Left renal cortex interstitium (tissue), 4 donors: ENCODE measurements around the gene CIB2. TPM values are rescaled to one million over a fixed set of nuclear protein-coding genes. Genes with fewer than 3 reads are reported as not detected.

Experiments
- DNase-seq, 4 donors: peaks; one replicate each; pipeline ENCODE4 v3.0.0-alpha.2; 2013; ENCODE audit warnings: low read depth in 4 of 4, low spot score in 2 of 4, missing footprints in 1 of 4
- polyA plus RNA-seq, 4 donors: library from polyadenylated mRNA; unstranded; fragments of 120-200 nt; gene quantifications; one replicate each; pipeline ENCODE4 v1.2.1, GENCODE V29; 2013; ENCODE audit not compliant: insufficient read length in 4 of 4

Gene CIB2
- polyA plus RNA-seq, 4 donors: 29.6 to 34.2 (median 31.5) TPM

DNA sequence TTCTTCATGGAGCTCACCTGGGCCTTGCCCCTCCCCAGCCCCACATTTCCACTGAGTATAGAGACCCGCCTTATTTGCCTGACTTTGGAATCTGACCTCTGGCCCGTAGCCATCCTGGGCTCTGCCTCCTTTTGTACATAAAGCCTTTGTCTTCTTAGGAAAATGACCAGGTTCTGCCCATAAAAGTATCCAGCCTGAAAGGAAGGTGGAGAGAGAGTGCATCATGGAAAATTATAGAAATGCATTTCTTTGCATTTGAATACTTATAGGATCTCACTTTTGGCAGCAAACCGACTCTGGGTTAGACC lies 42.5 kb downstream of the CIB2 start:
- DNase-seq: no peak

DNA sequence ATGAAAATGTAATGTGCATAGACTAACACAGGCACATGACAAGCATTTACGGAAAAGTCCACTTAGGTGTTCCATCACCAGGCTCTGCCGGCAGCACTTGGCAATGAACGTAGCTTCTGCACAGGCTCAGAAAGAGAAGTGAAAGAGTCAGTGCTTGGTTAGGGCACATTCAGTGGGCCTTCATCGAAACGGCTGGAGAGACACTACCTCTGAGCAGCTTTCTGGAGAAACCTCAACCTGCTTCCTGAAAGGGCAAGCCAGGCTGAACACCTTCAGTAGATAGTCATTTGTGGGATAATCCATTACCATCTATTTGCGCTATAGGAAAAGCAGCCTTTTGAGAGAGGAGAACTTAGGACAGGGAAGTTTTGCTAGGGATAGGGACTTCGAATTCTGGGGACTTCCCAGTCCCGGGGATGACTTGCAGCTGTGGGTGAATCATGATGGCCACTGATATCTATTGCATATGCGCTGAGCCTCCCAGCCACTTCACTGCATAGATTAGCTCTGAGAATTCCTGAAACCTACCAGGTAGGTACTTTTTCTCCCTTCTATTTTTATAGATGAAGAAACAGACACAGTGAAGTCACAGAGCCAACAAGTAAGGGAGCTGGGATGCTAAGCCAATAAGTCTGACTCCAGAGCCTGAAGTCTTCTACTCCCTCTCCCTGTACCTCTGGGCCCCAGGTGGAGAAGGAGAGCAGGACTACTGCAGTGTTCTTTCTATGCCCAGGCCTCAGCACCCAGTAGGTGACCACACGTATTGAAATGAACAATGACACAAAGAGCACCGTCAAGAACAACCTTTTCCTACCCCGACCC lies 43.1 kb downstream of the CIB2 start:
- DNase-seq: no peak

DNA sequence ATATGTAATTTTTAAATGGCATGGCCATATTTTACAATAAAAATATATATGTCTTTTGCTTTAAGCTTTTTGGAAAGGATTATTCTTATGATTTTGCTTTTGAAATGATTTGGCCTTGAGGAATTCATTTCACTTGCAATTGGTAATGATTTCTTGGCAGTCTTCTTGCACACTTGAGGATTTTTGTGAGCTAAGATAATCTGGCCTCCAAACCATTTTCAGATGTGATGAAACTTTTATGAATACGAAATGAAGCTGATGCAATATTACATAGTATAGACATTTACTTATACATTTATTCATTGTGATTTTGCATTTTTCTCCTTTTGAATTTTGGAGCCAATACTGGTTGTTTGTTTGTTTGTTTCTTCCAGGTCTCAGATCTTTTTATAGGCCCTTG lies 45.3 kb downstream of the CIB2 start:
- no peak for DNase-seq

DNA sequence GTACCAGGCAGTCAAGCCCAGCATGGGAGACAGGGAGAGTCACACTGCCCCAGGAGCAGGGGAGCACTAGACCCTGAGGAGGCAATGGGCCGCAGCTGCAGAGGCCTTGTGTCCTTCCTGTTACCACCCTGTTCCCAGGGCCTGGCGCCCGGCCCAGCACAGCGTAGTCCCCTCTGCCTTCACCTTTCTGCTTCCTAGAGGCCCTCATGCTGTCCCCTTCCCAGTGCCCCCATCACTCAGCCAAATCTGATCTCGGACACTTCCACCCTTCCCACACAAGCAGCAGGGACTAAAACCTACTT lies 46.8 kb downstream of the CIB2 start:
- DNase-seq: no peak

DNA sequence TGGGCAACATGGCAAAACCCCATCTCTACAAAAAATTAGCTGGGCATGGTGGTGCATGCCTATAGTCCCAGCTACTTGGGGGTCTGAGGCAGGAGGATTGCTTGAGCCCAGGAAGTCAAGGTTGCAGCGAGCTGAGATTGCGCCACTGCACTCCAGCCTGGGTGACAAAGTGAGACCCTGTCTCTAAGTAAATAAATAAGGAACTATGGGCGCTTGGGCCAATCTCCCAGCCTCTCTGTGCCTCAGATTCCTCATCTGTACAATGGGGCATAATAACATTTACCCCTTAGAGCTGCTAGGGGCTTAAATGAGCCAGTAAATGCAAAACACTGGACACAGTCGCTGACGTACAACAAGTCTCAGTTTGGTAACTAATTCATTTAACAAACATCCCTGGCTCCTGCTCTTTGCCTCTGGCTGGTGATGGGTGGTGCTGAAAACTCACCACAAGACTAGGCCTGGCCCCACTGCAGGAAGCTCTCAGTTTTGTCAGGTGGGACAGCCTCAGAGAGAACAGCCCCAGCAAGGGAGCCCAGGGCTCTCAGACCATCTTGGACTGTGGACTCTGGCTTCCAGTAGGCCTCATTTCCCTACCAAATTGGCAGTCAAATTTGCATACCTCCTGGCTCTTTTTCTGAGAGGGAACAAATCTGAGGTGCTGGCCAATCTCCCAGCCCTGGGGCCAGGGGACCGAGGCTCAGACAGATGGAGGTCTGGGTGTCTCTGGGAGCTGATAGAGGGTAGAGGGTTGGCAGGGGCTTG lies 47.4 kb downstream of the CIB2 start:
- no peak for DNase-seq

DNA sequence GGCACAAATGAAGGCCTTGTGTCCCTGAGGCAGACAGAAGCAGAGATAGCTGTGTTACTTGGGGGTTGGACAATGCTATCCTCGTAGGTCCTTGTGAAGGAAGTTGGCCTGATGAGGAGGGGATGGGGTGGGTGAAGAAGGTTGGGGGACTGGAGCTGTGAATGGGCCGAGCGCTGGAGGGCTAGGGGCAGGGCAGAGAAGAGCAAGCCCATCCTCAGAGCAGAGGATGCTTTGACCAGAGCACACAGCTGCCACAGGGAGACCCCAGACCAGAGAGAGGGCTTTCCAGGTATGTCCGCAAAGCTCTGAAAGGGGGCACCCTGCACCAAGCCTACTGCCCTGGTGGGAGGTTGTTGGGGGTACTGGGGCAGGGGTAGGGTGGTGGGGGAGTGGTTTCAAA lies 48.1 kb downstream of the CIB2 start:
- no peak for DNase-seq

DNA sequence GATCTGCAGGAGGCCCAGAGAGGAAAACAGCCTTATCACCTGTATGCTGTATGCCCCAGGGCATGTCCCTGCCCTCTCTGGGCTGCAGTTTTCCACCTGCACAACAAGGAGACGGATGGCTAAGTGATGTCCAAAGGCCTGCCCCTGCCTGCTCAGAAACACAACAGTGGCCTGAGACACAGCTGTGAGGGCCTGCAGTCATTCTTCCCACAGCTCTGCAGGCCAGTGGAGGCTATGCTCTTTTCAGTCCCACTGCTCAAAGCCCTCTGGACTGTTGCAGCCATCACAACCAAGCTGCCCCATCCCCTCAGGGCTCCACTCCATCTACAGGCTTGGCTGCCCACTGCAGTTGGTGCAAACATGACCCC lies 48.5 kb downstream of the CIB2 start:
- DNase-seq: no peak

DNA sequence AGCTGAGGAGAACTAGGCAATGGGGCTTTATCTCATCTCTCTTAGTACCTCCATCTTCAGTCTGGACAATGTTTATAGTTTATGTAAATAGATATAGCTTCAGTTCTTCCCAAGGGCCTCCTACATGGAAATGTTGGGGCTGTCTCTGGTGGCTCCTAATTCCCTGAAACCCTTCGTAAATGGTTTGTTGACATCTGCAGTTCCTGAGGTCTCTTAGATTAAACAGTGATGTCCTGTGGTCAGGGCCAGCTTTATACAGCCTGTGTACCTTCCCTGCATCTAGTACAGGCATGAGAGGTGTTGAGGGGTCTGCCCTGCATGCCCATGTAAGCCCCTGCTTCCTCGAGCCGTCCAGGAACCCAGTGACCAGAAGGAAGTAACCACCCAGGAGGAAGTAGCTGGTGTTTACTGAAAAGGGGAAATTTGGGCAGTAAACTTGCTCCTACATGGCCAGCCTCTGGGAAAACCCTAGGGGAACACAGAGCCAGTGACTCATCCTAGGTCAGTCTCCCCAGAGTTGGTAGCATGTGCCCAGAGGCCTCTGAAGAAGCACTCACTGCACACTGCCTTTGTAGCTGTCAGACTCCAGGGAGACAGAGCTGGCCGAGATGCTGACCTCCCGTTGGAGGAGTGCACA lies 49.0 kb downstream of the CIB2 start:
- no peak for DNase-seq

DNA sequence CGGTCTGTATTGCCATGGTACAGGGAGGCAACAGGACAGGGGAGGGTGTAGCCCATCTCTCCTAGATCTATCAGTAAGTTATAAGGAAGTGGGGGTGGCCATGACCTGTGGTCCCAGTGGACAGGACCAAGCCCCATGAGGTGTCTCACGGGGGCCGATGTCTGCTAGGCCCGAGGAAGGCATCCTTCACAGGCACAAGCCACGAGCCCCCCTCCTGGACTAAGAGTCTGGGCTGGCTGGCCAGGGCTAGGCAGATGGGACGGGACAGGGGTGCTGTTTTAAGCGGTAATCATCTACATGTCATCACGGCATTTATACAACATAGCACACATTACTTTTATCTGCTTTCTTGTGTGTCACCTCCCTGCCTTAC lies 51.2 kb downstream of the CIB2 start:
- DNase-seq: no peak

DNA sequence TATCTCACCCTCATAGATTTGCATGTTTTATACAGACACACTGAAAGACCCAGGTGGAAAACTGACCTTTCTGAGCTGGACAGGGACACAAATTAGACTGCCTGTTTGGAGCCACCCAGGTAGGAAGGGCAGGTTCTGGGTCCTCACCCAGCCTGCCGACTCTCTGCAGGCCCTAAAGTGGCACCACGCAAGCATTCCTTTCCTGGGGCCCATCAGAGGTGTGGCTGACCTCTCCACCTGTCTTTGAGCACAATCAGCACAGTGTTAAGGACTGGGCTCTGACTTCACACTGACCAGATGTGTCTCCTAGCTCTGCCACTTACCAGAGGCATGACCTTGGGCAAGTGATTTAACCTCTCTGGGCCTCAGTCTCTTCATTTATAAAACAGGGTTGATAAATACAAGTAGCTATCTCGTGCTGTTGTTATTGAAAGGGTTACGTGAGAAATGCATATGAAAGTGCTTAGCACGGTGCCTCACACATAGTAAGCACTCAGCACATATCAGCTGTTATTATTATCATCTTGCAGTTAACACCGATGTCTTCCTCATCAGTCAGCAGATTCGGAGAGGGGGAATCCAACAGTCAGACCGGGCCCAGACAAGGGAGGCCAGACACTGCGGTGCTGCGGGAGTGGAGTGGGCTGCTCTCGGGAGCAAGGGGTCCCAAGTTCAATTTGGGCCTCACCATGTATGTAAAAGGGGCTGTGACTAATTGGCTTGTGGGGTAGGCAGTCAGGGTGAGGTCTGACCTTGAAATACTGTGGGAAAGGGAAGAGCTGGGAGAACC lies 51.8 kb downstream of the CIB2 start:
- DNase-seq: no peak

DNA sequence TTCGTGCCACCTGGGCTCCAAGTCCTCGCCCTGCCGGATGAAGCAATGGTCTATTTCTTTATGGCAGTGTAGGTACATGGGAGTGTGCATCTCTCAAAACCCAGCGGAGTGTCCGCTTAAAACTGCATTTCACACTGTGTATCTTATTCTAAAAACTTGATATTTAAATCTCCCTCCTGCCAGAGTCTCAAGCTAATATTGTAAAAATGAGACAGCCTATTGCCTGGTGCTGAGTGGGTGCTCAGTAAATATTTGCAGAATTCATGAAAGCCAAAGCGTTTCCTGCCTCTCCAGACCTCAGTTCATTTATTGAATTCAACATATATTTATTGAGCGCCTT lies 53.4 kb downstream of the CIB2 start:
- DNase-seq: no peak

DNA sequence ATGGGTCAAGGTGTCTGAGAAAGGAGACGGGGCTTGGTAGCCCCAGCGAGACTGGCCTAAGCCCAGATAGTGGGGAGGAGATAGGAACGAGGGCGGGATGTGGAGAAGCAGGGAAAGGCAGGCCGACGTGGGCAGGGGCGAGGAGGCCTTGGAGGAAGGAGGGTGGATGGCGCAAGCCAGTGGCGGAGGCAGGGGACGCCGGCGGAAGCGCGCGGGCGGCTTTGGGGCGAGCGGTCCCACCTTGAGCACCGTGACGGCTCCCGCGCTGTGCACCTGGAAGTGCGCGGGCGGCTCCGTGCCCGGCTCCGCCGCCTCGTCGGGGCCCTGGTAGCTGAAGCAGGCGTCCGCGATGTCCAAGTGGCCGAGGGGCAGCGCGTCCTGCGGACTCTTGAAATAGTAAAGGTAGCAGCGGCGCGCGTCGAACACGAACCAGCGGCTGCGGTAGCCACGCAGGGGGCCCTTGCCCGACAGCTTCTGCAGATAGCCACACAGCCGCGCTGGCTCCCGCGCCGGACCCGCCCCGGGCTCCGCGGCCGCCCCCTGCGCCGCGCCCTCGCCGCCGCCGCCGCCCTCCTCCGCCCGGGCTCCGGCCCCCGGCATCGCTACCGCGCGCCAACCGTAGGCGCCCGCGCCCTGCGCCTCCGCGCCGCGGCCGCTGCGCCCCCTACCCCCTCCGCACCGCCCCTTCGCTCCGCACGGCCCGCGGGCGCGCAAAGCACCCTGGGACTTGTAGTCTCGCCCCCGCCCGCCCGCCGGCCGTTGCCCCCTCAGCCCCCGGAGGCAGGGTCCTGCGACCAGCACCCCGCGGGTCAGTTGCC lies 54.0 kb downstream of the CIB2 start, which contains the start of gene TBC1D2B:
TBC1D2B (minus strand) TSS at position 659 of the 818 bp plus-strand sequence; CDS start at position 600, 59 bp downstream.
- DNase-seq: no peak

DNA sequence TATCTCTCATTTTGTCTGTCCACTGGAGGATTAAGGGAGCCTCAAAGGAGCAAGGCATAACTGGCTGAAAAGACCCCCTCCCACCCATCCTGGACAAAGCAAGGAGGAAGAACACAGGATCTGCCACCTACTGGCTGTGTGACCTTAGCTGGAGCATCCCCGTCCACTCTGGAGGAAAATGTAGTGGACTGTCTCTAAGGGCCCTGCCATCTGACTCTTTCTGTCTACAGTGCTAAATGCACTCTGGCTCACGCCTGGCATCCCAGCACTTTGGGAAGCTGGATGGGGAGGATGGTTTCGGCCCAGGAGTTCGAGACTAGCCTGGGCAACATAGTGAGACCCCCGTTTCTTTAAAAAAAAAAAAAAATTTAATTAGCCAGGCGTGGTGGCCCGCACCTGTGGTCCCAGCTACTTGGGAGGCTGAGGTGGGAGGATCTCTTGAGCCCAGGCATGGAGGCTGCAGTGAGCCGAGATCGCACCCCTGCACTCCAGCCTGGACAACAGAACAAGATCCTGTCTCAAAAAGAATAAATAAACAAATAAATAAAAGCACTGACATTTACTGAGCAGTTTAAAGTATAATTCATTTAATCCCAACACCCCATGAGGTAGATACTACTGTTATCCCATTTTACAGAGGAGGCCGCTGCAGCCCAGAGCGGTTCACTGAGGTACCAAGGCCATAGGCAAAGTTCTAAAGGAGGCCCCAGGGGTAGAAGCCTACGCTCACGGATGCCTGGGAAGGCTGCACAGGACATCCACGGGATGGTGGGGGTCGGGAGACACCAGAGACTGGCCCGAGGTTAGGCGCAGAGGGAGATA lies 54.8 kb downstream of the CIB2 start:
- no peak for DNase-seq

DNA sequence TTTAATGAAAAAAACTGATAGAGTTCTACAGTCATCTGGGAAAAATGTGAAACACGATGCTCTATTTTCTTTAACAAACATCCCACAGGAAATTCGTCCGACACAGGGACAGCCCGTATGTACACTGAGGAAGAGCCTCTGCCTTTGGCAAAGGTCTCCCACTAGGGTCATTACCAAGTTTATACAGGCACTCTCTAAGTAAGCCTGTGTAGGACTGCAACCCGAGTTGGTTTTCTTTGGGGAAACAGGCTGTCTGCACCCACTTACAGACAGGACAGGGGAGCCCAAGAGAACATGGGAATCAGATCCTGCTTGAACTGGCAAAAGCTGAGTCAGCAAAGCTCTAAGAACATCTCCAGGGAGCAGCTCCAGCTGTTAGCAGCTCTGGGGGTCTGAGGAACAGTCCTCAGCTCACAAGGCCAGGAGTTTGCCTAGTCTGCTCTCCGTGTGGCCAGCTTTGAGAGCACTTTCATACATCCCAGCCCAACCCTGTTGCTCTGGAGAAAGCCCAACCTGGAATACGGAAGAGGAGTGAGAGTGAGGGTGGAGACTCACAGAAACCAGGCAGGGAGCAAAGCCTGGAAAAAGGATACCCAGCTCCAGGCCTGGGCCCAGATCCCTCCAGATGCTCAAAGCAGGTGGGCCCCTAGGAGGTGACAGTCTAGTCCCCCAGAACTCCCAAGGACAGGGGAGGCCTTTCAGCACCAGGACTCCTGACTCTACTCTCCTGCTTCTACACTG lies 55.6 kb downstream of the CIB2 start:
- DNase-seq: peak in 1 of 4 donors; percentile 65

DNA sequence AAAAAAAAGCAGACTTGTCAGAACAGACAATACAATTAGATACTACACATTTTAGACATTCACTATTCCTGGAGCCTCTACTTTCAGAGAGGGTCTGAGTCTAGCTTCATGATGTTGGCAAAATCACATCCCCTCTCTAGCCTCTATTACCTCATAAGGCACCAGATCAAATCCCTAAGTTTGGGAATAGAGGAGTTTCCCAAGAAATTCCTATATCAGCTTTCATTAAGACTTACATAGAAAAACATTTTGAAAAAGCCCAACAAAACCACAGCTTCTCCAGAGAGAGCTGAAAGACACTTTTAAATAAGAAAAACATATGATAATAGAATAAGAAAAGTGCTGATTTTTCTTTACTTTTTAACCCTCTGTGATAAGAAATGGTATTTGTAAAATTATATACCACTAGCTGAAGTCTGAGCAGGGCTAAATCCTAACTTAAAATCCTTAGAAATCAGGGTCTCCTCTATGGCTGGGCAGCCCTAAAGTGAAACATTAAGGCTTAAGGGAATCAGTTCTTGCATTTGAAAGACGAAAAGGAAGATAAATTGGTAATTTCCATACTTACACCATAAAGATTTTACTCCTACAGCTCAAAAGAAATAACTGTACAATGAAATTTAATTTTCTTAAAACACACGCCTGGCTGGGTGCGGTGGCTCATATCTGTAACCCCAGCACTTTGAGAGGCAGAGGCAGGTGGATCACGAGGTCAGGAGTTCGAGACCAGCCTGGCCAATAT lies 58.0 kb downstream of the CIB2 start:
- no peak for DNase-seq

DNA sequence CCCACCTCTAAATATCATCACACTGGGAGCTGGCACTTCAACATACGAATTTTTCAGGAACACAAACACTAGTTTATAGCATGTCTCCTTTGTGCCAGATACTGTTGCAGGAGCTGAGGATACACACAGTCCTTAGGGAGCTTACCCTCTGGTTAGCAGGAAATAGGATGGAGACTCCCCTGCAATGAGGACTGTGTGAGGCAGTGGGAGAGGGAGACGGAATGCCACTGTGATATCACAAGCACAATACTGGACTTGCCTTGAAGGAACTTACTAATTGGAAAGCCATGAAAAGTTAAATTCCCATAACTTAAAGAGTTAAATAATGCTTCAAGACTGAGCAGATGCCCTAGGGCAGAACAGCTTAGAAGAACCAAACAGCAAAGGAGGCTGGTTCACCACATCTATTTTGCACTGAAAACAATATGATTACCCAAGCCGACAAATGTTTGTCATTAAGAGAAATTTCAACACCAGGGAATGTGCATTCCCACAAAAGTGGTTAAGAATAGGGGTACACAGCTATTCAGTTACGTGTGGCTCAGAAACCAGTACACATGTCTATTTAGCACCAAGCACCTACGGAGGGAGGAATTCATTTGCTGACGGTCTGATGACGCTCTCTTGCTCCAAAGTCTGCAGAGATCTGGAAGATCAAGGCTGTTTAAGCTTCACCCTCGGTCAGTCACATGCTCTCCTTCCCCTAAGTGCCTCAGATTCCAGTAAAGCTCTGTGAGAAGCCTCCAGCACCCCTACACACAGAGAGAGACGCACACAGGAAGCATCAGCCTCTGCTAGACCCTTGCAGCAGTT lies 59.0 kb downstream of the CIB2 start:
- DNase-seq: no peak

DNA sequence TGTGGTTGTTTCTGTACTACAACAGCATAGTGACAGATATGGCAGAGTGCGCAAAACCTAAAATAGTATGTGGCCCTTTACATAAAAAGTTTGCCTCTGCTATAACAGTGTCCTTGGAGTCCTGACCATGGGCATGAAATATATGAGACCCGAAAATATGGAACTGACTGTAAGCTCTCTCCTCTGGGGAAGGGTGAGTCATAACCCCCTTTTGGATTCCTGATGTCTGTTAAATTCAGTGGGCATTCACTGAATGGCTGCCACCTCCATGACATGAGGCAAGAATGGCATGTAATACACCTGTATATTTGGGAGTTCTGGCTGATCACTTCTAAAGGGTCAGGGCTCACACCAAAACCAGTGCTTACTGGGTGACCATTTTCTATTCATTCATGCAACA lies 59.9 kb downstream of the CIB2 start:
- DNase-seq: no peak
